Fibroblast of villous mesenchyme (primary cell): ENCODE results near the gene ZSCAN25. TPM values are rescaled to one million over a fixed set of nuclear protein-coding genes. Genes with fewer than 3 reads are reported as not detected.
"Not testable (repeated sequence)": the region's sequence is repeated elsewhere in the genome, so short reads cannot be mapped to it uniquely, and the experiment has no call there.

Source experiments
- DNase-seq: peaks from one replicate; pipeline ENCODE4 v3.0.0-alpha.2; 2010; ENCODE audit warnings: low read depth
- H3K4me3 ChIP-seq: 2 replicates; pipeline ENCODE4 v1.5.1; 2011; ENCODE audit warnings: low read depth, mild to moderate bottlenecking, low read length
- CTCF ChIP-seq: IDR thresholded peaks from 2 replicates; pipeline ENCODE4 v1.5.1; 2012; ENCODE audit warnings: low read depth, mild to moderate bottlenecking, low read length; ENCODE audit not compliant: insufficient read depth
- total RNA-seq: library from RNA; depleted of rRNA; stranded (reverse); fragments of >200 nt; gene quantifications from 2 replicates; pipeline ENCODE4 v1.2.3, GENCODE V29; 2012

The ZSCAN25 gene
- total RNA-seq, 1 donor = 13.4 TPM

- TF ChIP-seq CTCF = no peak
- no peak for DNase-seq
Observed at GRCh38 chr7:99653754-99654153, 37.0 kb downstream of the ZSCAN25 start.

GRCh38 chr7:99654626-99655025 is 37.9 kb downstream of the ZSCAN25 start:
- DNase-seq, H3K4me3 ChIP-seq: not testable (repeated sequence)

More at GRCh38 chr7:99653754-99654153, 37.0 kb downstream of the ZSCAN25 start:
- no peak overlapping the region for H3K4me3 ChIP-seq

- DNase-seq = not testable (repeated sequence)
Observed at GRCh38 chr7:99657879-99658278, 41.1 kb downstream of the ZSCAN25 start.

GRCh38 chr7:99665312-99666012 is 48.7 kb downstream of the ZSCAN25 start:
- TF ChIP-seq CTCF = no peak

More at GRCh38 chr7:99657879-99658278, 41.1 kb downstream of the ZSCAN25 start:
- not testable (repeated sequence) for H3K4me3 ChIP-seq

GRCh38 chr7:99666013-99666395 is 49.3 kb downstream of the ZSCAN25 start:
- no peak overlapping the region for H3K4me3 ChIP-seq
- TF ChIP-seq CTCF = no peak
- DNase-seq = no peak

More at GRCh38 chr7:99665312-99666012, 48.7 kb downstream of the ZSCAN25 start:
- H3K4me3 ChIP-seq = no peak overlapping the region
- no peak for DNase-seq

GRCh38 chr7:99667179-99667578 is 50.4 kb downstream of the ZSCAN25 start:
- H3K4me3 ChIP-seq = no peak overlapping the region
- no peak for DNase-seq
- no peak for TF ChIP-seq CTCF

GRCh38 chr7:99668541-99668940 is 51.8 kb downstream of the ZSCAN25 start:
- H3K4me3 ChIP-seq = no peak overlapping the region
- no peak for TF ChIP-seq CTCF
- DNase-seq = no peak

- peak; percentile 7 for DNase-seq
- no peak for TF ChIP-seq CTCF
Observed at GRCh38 chr7:99669782-99670181, 53.0 kb downstream of the ZSCAN25 start.

More at GRCh38 chr7:99669782-99670181, 53.0 kb downstream of the ZSCAN25 start:
- H3K4me3 ChIP-seq = no peak overlapping the region
